Immature natural killer cell (primary cell): ENCODE data around the gene NAA15. TPM values are rescaled to one million over a fixed set of nuclear protein-coding genes. Genes with fewer than 3 reads are reported as not detected.
"Not testable (repeated sequence)": the region's sequence is repeated elsewhere in the genome, so short reads cannot be mapped to it uniquely, and the experiment has no call there.

Experiments used
- DNase-seq, 3 donors: peaks; one replicate each; pipeline ENCODE4 v3.0.0; 2022; ENCODE audit warnings: mixed read lengths in 1 of 3
- H3K27ac Mint-ChIP-seq, 6 donors: one replicate each; pipeline ENCODE4 v1.8.0; 2020; ENCODE audit warnings: mixed read lengths in 6 of 6, mild to moderate bottlenecking in 5 of 6, inconsistent platforms in 4 of 6, moderate library complexity in 3 of 6
- H3K27me3 Mint-ChIP-seq, 3 donors: one replicate each; pipeline ENCODE4 v1.8.0; 2020 to 2021; ENCODE audit warnings: low read depth in 3 of 3, mild to moderate bottlenecking in 3 of 3, mixed read lengths in 3 of 3, moderate library complexity in 3 of 3, inconsistent platforms in 1 of 3
- H3K36me3 Mint-ChIP-seq, 3 donors: one replicate each; pipeline ENCODE4 v1.8.0; 2020; ENCODE audit warnings: mixed read lengths in 3 of 3, inconsistent platforms in 2 of 3, mild to moderate bottlenecking in 2 of 3
- H3K4me1 Mint-ChIP-seq, 2 donors: one replicate each; pipeline ENCODE4 v1.8.0; 2020; ENCODE audit warnings: inconsistent platforms in 2 of 2, mild to moderate bottlenecking in 2 of 2, mixed read lengths in 2 of 2, moderate library complexity in 1 of 2
- H3K4me3 Mint-ChIP-seq, 5 donors: one replicate each; pipeline ENCODE4 v1.8.0; 2020; ENCODE audit warnings: mild to moderate bottlenecking in 5 of 5, mixed read lengths in 5 of 5, inconsistent platforms in 3 of 5, moderate library complexity in 3 of 5
- H3K9me3 Mint-ChIP-seq, 6 donors: one replicate each; pipeline ENCODE4 v1.8.0; 2020; ENCODE audit warnings: mild to moderate bottlenecking in 6 of 6, mixed read lengths in 6 of 6, inconsistent platforms in 4 of 6, moderate library complexity in 3 of 6
- polyA plus RNA-seq, 3 donors: library from polyadenylated mRNA; unstranded; fragments of 300-500 nt; fragmentation: Illumina TruSeq; gene quantifications; one replicate each; pipeline ENCODE4 v1.2.3, GENCODE V29; 2021

NAA15 gene
- polyA plus RNA-seq, 3 donors from 2014 or later: 19.6 to 33.9 (median 22.1) TPM

DNA sequence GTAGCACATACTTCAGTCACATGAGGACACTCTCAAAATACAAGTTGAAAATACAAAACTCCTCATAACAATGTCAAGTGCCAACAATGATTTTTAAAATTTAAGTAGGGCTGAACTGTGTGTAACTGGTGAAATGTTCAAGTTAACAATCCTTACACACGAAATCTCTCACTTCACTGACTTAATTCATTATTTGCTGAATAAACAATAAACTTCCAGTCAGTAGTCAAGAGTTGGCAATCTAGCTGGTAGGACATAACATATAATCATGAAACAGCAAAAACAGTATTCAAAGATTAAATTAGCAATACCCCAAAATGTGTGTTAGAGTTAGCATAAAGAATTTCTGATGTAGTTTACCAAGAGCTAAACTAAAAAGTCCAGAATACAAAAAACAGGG, 150.7 kb downstream of the NAA15 start:
- Mint-ChIP-seq H3K27me3 (peaks cover 9 to 15% (median 15%) of the 10 kb centered on the region in 3 donors), H3K4me1 (peaks cover 45 to 52% of the 10 kb centered on the region in 2 donors), H3K9me3 (no peaks in the 10 kb centered on the region), H3K36me3 (peaks cover 0 to 4% (median 0%) of the 10 kb centered on the region in 3 donors), H3K4me3 (peak overlapping the region in 2 of 5 donors; percentile 31 to 97), H3K27ac (peak overlapping the region; percentile 96 to 99 (median 98))
- DNase-seq: no peak

DNA sequence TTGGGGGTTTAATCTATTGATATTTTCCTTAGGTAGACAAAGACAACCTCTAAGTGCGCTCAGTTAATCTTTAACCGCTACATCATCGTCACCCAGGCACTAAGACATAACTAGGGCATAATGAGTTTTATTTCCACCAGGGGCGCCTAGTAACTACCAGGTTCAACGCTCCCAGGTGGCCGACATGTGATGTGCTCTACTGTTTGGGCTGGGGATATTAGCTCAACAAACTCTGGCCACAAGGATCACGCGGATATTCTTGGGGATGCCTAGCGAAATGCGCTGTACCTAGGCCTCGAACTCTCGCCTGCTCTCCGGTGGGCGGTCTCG, 151.7 kb downstream of the NAA15 start:
- no peaks in the 10 kb centered on the region for H3K9me3 Mint-ChIP-seq
- no peak for DNase-seq
- H3K27me3 Mint-ChIP-seq: peaks cover 11 to 15% (median 15%) of the 10 kb centered on the region in 3 donors
- peaks cover 50 to 62% of the 10 kb centered on the region in 2 donors for H3K4me1 Mint-ChIP-seq
- peak overlapping the region; percentile 93 to 98 (median 97) for H3K4me3 Mint-ChIP-seq
- H3K27ac Mint-ChIP-seq: peak overlapping the region; percentile 96 to 99 (median 98)
- H3K36me3 Mint-ChIP-seq: peaks cover 0 to 4% (median 0%) of the 10 kb centered on the region in 3 donors

DNA sequence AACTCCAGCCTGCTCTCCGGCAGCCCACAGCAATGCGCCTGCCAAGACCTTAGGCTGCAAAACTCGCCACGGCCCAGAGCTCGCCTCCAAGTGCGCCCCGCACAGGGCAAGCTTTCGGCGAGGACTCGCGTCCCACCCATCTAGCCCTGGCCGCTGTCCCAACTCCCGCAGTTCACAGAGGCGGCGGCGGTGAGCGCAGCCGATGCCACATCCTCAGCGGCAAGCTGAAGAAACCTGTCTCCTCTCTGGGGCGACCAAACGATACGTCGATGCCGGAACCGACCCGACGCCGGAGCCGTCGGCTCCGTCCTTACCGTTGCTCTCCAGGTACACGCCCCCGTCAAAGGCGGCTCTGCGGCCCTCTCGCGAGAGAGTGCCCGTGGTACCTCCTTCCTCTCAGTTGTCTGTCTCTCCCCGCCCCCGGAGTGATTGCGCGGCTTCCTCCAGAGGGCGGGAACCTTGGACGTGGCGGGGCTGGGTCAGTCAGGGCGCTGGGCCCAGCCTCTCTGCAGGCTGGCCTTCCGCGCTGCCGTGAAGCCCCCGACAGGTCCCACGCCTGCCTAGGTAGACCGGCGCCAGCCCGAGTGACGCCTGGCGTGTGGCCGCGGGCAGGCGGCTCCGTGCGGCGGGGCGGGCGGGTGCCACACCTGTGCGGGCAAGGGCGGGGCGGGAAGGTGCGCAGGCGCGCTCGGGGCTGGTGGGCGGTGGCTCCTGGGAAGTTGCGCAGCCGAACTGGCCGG, 152.2 kb downstream of the NAA15 start:
- H3K4me3 Mint-ChIP-seq: peak overlapping the region; percentile 93 to 98 (median 97)
- no peaks in the 10 kb centered on the region for H3K9me3 Mint-ChIP-seq
- peak overlapping the region; percentile 96 to 99 (median 98) for H3K27ac Mint-ChIP-seq
- peaks cover 0 to 3% (median 0%) of the 10 kb centered on the region in 3 donors for H3K36me3 Mint-ChIP-seq
- H3K4me1 Mint-ChIP-seq: peaks cover 55 to 67% of the 10 kb centered on the region in 2 donors
- DNase-seq: peak; percentile 96 to 97 (median 97)
- peaks cover 11 to 15% (median 15%) of the 10 kb centered on the region in 3 donors for H3K27me3 Mint-ChIP-seq

DNA sequence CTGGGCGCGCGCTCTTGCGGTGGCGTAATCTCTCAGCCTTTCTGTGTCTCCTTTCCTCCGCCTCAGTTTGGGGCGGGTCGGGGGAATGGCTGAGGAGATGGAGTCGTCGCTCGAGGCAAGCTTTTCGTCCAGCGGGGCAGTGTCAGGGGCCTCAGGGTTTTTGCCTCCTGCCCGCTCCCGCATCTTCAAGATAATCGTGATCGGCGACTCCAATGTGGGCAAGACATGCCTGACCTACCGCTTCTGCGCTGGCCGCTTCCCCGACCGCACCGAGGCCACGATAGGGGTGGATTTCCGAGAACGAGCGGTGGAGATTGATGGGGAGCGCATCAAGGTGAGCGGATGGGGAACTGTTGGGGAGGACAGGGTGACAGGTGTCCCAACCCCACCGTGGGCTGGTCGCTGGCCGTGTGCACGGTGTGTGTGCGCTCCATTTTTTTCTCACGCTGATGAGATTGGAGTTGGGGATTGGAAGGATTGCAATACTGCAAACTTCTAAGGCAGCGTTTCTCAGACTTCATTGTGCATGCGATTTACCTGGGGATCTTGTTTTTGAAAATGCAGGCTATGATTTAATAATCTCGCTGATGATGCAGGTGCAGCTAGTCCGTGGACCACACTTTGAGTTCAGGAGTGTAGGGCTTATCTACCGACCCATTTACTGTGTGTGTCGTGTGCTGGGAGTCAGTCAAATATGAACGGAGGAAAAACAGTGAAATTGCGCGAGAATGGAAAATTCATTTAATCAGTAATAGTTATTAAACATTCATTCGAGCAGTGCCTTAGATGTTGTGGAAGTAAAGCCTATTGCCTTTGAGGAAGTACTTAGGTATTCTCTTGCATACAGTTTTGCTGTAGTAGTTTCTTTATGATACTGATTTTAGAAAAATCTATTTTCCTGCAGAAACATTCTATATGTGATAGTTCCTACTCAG, 153.1 kb downstream of the NAA15 start, which contains the start of gene RAB33B:
RAB33B (plus strand) TSS at position 11 of the 935 bp plus-strand sequence; CDS start at position 86, 75 bp downstream.
- Mint-ChIP-seq H3K27ac (peak within 1 kb of the TSS; percentile 96 to 99 (median 98)), H3K4me3 (peak within 1 kb of the TSS; percentile 93 to 98 (median 97)), H3K27me3 (peaks cover 11 to 15% (median 15%) of the 10 kb centered on the region in 3 donors), H3K4me1 (peaks cover 63 to 76% of the 10 kb centered on the region in 2 donors), H3K9me3 (no peaks in the 10 kb centered on the region), H3K36me3 (no peaks in the 10 kb centered on the region)
- no peak for DNase-seq

DNA sequence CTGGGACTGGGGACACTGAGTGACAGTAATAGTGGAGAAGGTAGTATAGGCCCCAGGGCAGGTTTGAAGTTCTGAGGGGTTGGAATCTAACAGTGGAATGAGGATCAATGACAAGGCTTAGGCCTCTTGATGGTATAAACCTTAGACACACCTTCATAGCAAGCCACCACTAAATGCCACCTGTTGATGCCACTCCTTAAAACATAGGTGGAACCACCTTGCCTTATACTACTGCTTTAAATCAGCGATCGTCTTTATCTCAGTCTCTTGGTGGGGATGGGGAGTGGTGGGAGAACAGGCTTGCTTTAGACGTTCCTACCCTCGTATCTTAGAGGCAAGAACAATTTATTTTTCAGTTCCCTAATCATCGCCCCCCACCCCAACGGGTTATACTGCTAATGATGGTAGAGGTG, 153.8 kb downstream of the NAA15 start:
- H3K9me3 Mint-ChIP-seq: no peaks in the 10 kb centered on the region
- peaks cover 11 to 15% (median 15%) of the 10 kb centered on the region in 3 donors for H3K27me3 Mint-ChIP-seq
- no peak for DNase-seq
- peaks cover 68 to 76% of the 10 kb centered on the region in 2 donors for H3K4me1 Mint-ChIP-seq
- H3K4me3 Mint-ChIP-seq: peak overlapping the region; percentile 93 to 98 (median 97)
- peak overlapping the region; percentile 91 to 98 (median 94) for H3K27ac Mint-ChIP-seq
- no peaks in the 10 kb centered on the region for H3K36me3 Mint-ChIP-seq

DNA sequence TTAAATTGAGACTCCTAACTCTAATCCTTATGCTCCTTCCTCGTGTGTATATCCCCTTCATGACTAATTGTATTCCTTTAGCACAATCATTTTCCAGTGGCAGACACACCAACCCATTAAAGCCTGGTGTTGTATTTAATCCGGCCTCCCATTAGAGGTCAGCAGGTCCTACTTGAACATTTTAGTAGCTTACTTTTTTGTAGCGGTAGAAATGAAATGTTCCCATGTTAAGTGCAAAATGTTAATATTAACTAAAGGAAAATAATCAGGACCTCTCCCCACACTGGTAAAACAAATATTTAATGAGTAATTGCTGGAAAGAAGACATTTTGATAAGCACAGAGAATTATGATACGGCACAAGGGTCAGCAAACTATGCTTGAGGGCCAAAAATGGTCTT, 156.0 kb downstream of the NAA15 start:
- H3K4me3 Mint-ChIP-seq: no peak overlapping the region
- H3K36me3 Mint-ChIP-seq: no peaks in the 10 kb centered on the region
- H3K27me3 Mint-ChIP-seq: peaks cover 11 to 15% (median 15%) of the 10 kb centered on the region in 3 donors
- no peak for DNase-seq
- H3K9me3 Mint-ChIP-seq: no peaks in the 10 kb centered on the region
- H3K4me1 Mint-ChIP-seq: peaks cover 64 to 74% of the 10 kb centered on the region in 2 donors
- peak overlapping the region in 1 of 6 donors; percentile 19 for H3K27ac Mint-ChIP-seq

DNA sequence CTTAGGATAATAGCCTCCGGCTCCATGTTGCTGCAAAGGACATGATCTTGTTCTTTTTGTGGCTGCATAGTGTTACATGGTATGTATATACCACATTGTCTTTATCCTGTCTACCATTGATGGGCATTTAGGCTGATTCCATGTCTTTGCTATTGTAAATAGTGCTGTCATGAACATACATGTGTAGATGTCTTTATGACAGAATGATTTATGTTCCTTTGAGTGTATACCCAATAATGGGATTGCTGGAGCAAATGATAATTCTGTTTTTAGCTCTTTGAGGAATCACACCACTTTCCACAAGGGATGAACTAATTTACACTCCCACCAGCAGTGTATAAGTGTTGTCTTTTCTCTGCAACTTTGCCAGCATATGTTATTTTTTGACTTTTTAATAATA, 157.2 kb downstream of the NAA15 start:
- Mint-ChIP-seq H3K27me3 (peaks cover 7 to 10% (median 10%) of the 10 kb centered on the region in 3 donors), H3K9me3 (no peaks in the 10 kb centered on the region), H3K4me3 (no peak overlapping the region), H3K36me3 (no peaks in the 10 kb centered on the region), H3K27ac (peak overlapping the region in 2 of 6 donors; percentile 19 to 55), H3K4me1 (peaks cover 53 to 63% of the 10 kb centered on the region in 2 donors)
- no peak for DNase-seq

DNA sequence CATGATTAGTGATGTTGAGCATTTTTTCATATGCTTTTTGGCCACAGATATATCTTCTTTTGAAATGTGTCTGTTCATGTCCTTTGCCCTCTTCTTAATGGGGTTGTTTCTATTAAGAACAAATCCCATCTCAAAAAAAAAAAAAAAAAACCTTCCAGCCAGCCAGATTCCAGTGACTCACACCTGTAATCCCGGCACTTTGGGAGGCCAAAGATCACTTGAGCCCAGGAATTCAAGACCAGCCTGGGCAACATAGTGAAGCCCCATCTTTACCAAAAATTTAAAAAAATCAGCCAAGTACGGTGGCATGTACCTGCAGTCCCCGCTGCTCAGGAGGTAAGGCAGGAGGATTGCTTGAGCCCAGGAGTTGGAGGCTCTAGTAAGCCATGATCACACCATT, 157.7 kb downstream of the NAA15 start:
- Mint-ChIP-seq H3K4me1 (peaks cover 54 to 66% of the 10 kb centered on the region in 2 donors), H3K9me3 (no peaks in the 10 kb centered on the region), H3K27me3 (peaks cover 5 to 7% (median 7%) of the 10 kb centered on the region in 3 donors), H3K36me3 (no peaks in the 10 kb centered on the region), H3K27ac (peak overlapping the region in 1 of 6 donors; percentile 19), H3K4me3 (no peak overlapping the region)
- DNase-seq: no peak

DNA sequence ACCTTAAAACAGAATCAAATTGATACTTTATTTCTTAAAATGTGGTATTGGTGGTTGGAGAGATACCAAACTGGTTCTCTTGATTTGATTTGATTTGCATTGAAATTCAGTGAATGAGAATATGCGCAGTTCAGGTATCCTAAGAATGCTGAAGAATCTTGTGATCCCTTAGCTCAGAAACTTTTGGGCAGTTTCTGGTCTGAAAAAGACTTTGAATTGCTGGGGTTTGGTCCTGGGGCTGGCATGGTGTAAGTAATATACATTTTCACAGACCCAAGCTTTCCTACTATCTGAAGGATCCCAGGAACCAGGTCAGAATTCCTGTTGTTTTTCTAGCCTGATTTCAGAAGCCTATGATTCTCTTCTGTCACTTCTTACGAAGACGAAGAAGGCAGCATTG, 159.3 kb downstream of the NAA15 start:
- no peaks in the 10 kb centered on the region for H3K36me3 Mint-ChIP-seq
- H3K4me1 Mint-ChIP-seq: peaks cover 43 to 57% of the 10 kb centered on the region in 2 donors
- no peaks in the 10 kb centered on the region for H3K9me3 Mint-ChIP-seq
- H3K27me3 Mint-ChIP-seq: peaks cover 0 to 2% (median 0%) of the 10 kb centered on the region in 3 donors
- no peak overlapping the region for H3K4me3 Mint-ChIP-seq
- no peak for DNase-seq
- no peak overlapping the region for H3K27ac Mint-ChIP-seq

DNA sequence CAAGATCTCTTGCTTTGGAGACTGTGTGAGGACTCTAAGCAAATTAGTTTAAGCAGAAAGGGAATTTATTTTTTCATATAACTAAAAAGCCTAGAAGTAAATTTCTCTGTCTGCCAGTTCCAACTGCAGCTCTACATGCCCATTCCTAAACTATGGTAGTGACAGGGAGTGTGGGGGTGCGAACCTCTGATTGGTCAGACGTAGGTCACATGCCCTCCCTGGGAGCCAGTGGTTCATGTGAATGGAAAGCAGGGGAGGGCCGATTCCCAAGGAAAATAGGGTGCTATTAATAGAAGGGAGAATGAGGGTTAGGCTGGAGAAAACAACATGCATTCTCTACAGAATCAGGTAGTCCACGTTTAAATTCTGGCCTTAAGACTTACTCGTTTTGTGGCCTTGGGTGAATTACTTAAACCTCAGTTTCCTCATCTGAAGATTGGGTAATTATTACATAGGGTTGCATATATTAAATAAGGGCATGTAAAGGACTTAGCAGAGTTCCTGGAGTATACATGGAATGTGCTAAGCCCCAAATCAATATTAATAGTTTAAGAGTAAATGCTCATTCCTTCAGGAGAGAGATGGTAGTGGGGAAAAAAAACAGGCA, 159.8 kb downstream of the NAA15 start:
- DNase-seq: no peak
- H3K9me3 Mint-ChIP-seq: no peaks in the 10 kb centered on the region
- H3K4me1 Mint-ChIP-seq: peaks cover 40 to 51% of the 10 kb centered on the region in 2 donors
- no peaks in the 10 kb centered on the region for H3K36me3 Mint-ChIP-seq
- H3K4me3 Mint-ChIP-seq: no peak overlapping the region
- H3K27ac Mint-ChIP-seq: no peak overlapping the region
- peaks cover 0 to 2% (median 0%) of the 10 kb centered on the region in 3 donors for H3K27me3 Mint-ChIP-seq

DNA sequence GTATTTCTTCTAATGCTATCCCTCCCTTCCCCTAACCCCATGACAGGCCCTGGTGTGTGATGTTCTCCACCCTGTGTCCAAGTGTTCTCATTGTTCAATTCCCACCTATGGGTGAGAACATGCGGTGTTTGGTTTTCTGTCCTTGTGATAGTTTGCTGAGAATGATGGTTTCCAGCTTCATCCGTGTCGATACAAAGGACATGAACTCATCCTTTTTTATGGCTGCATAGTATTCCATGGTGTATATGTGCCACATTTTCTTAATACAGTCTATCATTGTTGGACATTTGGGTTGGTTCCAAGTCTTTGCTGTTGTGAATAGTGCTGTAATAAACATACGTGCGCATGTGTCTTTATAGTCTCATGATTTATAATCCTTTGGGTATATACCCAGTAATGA, 163.2 kb downstream of the NAA15 start:
- H3K9me3 Mint-ChIP-seq: peaks cover 5 to 15% (median 10%) of the 10 kb centered on the region in 6 donors
- H3K27me3 Mint-ChIP-seq, H3K27ac Mint-ChIP-seq, H3K4me3 Mint-ChIP-seq, DNase-seq: not testable (repeated sequence)
- H3K4me1 Mint-ChIP-seq: peaks cover 23 to 37% of the 10 kb centered on the region in 2 donors
- peaks cover 9 to 14% (median 14%) of the 10 kb centered on the region in 3 donors for H3K36me3 Mint-ChIP-seq

DNA sequence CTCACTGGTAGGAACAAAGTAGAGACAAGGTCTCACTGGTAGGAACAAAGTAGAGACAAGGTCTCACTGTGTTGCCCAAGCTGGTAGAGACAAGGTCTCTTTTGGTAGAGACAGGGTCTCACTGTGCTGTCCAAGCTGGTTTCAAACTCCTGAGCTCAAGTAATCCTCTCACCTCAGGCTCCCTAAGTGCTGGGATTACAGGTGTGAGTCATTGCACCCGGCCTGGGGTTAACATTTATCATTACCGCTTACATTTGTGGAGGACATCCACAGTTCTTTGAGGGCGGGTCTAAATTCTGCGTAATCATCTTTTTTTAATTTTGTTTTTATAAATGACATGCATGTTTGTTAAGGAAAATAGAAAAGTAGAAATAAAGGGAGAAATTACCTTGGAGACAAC, 164.6 kb downstream of the NAA15 start:
- no peaks in the 10 kb centered on the region for H3K27me3 Mint-ChIP-seq
- H3K36me3 Mint-ChIP-seq: peaks cover 12 to 22% (median 21%) of the 10 kb centered on the region in 3 donors
- no peak for DNase-seq
- H3K4me3 Mint-ChIP-seq: no peak overlapping the region
- H3K9me3 Mint-ChIP-seq: peaks cover 5 to 15% (median 11%) of the 10 kb centered on the region in 6 donors
- no peak overlapping the region for H3K27ac Mint-ChIP-seq
- H3K4me1 Mint-ChIP-seq: peaks cover 21 to 42% of the 10 kb centered on the region in 2 donors

DNA sequence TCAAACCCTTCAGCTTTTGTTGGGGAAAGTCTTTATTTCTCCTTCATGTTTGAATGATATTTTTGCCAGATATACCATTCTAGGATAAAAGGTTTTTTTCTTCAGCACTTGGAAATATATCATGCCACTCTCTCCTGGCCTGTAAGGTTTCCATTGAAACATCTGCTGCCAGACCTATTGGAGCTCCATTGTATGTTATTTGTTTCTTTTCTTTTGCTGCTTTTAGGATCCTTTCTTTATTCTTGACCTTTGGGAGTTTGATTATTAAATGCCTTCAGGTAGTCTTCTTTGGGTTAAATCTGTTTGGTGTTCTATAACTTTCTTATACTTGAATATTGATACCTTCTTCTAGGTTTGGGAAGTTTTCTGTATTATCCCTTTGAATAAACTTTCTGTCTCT, 167.5 kb downstream of the NAA15 start:
- H3K4me3 Mint-ChIP-seq, H3K27ac Mint-ChIP-seq, DNase-seq, H3K27me3 Mint-ChIP-seq: not testable (repeated sequence)
- peaks cover 5 to 15% (median 11%) of the 10 kb centered on the region in 6 donors for H3K9me3 Mint-ChIP-seq
- H3K36me3 Mint-ChIP-seq: peaks cover 25 to 39% (median 38%) of the 10 kb centered on the region in 3 donors
- H3K4me1 Mint-ChIP-seq: peaks cover 20 to 51% of the 10 kb centered on the region in 2 donors
